Measurements from ENCODE around the gene PSMA4.
A peak's percentile ranks its signal among the peaks of the same experiment; 100 is the strongest.

PSMA4 gene

DNA sequence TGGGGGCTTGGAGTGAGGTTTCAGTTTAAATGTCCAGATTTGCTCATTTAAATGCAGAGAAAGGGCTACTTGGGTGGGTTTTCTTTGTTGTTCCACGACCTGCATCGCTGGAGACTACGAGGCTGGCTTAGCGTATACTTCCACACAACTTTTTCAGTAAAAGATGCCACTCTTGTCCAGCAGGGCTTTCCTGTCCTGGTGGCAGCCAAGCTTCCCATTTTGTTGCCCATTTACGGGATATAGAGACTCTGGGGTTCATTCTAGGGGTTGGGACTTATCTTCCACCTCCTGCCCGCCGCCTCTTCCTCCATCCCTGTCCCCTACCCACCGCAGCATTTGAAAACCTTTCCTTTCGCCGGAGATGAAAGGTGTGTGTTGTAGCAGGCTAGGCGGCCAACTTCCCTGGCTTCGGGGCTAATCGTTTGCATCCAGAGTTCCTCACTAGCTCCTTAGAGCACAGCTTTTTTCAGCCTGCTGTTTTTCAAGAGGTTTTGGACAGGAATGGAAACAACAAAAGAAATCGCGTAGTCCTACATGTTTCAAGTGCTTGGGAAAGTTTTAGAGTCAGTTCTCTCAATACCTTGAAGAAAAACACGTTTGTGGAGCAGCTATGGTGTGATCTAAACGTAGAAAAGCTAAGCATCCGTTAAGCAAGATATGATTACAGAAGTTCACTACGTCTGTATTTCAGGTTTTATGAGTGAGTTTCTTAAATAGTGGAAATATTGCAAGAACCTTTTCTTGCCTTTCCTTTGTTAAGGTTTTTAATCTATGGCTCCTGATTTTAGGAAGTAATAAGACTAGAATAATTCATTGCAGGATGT is 25.9 kb downstream of the PSMA4 start:
- TF ChIP-seq SPI1 (IDR thresholded peaks at IDR 0.05; ENCODE audit: low read depth, low read length) (no peak), POLR2AphosphoS5 (IDR thresholded peaks at IDR 0.05; ENCODE audit: low read depth, low read length) (no peak), TAF1 (IDR thresholded peaks at IDR 0.05; ENCODE audit: low read depth, low read length) (no peak), POLR2A (IDR thresholded peaks at IDR 0.05; ENCODE audit: low read depth, low read length) (no peak), PAX5 (IDR thresholded peaks at IDR 0.05; ENCODE audit: insufficient read depth, low read length, severe bottlenecking) (no peak), POU2F2 (IDR thresholded peaks at IDR 0.05; ENCODE audit: low read depth, low read length) (no peak)
- FAIRE-seq = no peak
- no peak for DNase-seq (ENCODE audit: insufficient read length, low spot score)

DNA sequence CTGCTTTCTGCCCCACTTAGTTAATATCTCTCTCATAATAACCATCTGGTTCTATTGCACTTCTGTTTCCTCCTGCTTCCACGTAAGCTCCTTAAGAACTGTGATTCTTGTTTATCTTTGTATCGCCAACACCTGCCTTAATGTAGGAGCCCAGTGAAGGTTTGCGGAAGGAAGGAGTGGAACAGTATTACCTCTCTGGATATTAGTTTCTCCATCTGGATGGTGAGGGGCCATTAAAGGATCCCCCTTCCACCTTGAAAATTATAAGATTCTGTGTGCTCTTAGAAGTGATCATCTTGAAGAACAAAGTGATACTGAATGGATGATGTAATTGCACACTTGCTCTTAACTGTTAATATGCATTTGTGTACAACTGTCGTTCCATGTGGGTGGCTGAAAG is 27.3 kb downstream of the PSMA4 start:
- TF ChIP-seq POLR2A (IDR thresholded peaks at IDR 0.05; ENCODE audit: low read depth, low read length) = no peak
- no peak for TF ChIP-seq POLR2AphosphoS5 (IDR thresholded peaks at IDR 0.05; ENCODE audit: low read depth, low read length)
- no peak for TF ChIP-seq TAF1 (IDR thresholded peaks at IDR 0.05; ENCODE audit: low read depth, low read length)
- TF ChIP-seq SPI1 (IDR thresholded peaks at IDR 0.05; ENCODE audit: low read depth, low read length) = no peak
- no peak for TF ChIP-seq PAX5 (IDR thresholded peaks at IDR 0.05; ENCODE audit: insufficient read depth, low read length, severe bottlenecking)
- no peak for TF ChIP-seq POU2F2 (IDR thresholded peaks at IDR 0.05; ENCODE audit: low read depth, low read length)
- FAIRE-seq (no peak), DNase-seq (ENCODE audit: insufficient read length, low spot score) (no peak)

DNA sequence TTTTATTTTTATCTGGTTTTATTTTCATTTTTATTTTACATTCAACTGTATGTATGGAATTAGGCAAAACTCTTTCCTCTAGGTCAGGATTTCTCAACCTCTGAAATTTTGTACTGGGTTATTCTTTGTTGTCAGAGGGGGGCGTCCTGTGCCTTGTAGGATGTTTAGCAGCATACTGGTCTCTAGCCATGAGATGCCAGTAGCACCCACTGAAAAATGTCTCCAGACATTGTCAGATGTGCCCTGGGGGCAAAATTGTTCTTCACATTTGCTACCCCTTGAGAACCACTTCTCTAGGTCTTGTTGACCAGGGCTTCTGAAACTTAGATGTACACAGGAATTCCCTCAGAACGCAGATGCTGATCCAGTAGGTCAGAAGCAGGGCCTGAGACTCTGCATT is 30.5 kb downstream of the PSMA4 start:
- DNase-seq (ENCODE audit: insufficient read length, low spot score) (no peak), FAIRE-seq (no peak)
- TF ChIP-seq POLR2AphosphoS5 (IDR thresholded peaks at IDR 0.05; ENCODE audit: low read depth, low read length) = no peak
- no peak for TF ChIP-seq SPI1 (IDR thresholded peaks at IDR 0.05; ENCODE audit: low read depth, low read length)
- TF ChIP-seq POLR2A (IDR thresholded peaks at IDR 0.05; ENCODE audit: low read depth, low read length) = no peak
- TF ChIP-seq POU2F2 (IDR thresholded peaks at IDR 0.05; ENCODE audit: low read depth, low read length) = no peak
- no peak for TF ChIP-seq TAF1 (IDR thresholded peaks at IDR 0.05; ENCODE audit: low read depth, low read length)
- no peak for TF ChIP-seq PAX5 (IDR thresholded peaks at IDR 0.05; ENCODE audit: insufficient read depth, low read length, severe bottlenecking)

DNA sequence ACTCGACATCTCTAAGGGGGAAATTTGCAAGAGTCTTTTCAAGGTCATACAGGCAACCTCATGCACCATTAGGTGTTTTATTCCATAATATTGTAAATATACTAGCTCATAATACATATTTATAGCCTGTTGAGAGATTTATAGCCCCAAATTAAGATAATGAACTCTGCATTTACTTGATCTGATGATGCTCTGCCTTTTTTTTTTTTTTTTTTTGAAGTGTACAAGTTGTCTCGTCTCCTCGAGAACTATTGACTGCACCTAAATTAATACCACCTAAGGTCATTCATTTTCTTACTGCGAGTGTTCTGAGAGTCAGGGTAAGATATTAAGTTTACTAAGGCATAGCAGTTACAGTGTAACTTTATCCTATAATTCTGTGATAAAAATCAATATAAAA is 31.1 kb downstream of the PSMA4 start:
- no peak for DNase-seq (ENCODE audit: insufficient read length, low spot score)
- no peak for TF ChIP-seq PAX5 (IDR thresholded peaks at IDR 0.05; ENCODE audit: insufficient read depth, low read length, severe bottlenecking)
- no peak for TF ChIP-seq POU2F2 (IDR thresholded peaks at IDR 0.05; ENCODE audit: low read depth, low read length)
- TF ChIP-seq TAF1 (IDR thresholded peaks at IDR 0.05; ENCODE audit: low read depth, low read length) = no peak
- no peak for TF ChIP-seq POLR2AphosphoS5 (IDR thresholded peaks at IDR 0.05; ENCODE audit: low read depth, low read length)
- TF ChIP-seq POLR2A (IDR thresholded peaks at IDR 0.05; ENCODE audit: low read depth, low read length) = no peak
- no peak for TF ChIP-seq SPI1 (IDR thresholded peaks at IDR 0.05; ENCODE audit: low read depth, low read length)
- no peak for FAIRE-seq

DNA sequence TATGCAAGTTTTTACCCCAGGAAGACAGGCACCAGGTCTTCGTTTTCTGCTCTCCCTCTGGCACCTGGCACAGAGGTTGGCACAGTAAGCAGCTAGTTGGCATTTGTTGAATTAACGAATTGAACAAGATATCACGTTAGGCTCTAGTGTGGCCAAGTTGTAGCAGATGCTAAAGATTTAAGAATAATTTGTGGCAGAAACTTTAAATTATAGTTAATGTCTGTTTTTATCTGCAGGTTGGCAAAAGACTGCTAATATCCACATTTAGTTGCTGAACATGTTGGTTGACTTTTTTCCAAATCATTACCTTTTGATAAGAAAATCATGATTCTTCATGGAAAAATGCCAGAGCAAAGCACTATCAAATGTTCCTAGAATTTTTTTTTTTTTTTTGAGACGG is 33.2 kb downstream of the PSMA4 start:
- no peak for DNase-seq (ENCODE audit: insufficient read length, low spot score)
- TF ChIP-seq POLR2AphosphoS5 (IDR thresholded peaks at IDR 0.05; ENCODE audit: low read depth, low read length) = no peak
- no peak for TF ChIP-seq POLR2A (IDR thresholded peaks at IDR 0.05; ENCODE audit: low read depth, low read length)
- TF ChIP-seq PAX5 (IDR thresholded peaks at IDR 0.05; ENCODE audit: insufficient read depth, low read length, severe bottlenecking) = no peak
- no peak for TF ChIP-seq POU2F2 (IDR thresholded peaks at IDR 0.05; ENCODE audit: low read depth, low read length)
- no peak for TF ChIP-seq TAF1 (IDR thresholded peaks at IDR 0.05; ENCODE audit: low read depth, low read length)
- no peak for TF ChIP-seq SPI1 (IDR thresholded peaks at IDR 0.05; ENCODE audit: low read depth, low read length)
- no peak for FAIRE-seq

DNA sequence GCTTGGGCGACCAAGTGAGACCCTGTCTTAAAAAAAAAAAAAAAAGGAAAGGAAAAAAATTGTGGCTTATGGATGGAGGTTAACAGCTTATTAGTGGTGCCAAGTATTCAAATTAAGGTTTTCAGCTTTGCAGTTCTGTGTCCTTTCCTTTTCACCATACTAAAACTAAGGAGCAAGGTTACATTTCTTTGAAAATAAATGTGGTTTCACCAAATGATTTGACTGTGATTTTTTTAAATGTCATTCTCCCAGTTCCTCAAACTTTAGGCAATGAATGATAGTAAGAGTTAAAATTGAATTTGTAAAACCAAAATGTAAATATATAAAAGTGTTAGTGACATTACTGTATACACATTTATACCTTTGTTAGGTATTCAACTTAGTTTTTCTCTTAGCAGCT is 34.7 kb downstream of the PSMA4 start:
- FAIRE-seq (no peak), DNase-seq (ENCODE audit: insufficient read length, low spot score) (no peak)
- TF ChIP-seq POLR2AphosphoS5 (IDR thresholded peaks at IDR 0.05; ENCODE audit: low read depth, low read length) = no peak
- TF ChIP-seq TAF1 (IDR thresholded peaks at IDR 0.05; ENCODE audit: low read depth, low read length) = no peak
- peak; percentile 68 for TF ChIP-seq SPI1 (IDR thresholded peaks at IDR 0.05; ENCODE audit: low read depth, low read length)
- no peak for TF ChIP-seq POU2F2 (IDR thresholded peaks at IDR 0.05; ENCODE audit: low read depth, low read length)
- no peak for TF ChIP-seq POLR2A (IDR thresholded peaks at IDR 0.05; ENCODE audit: low read depth, low read length)
- TF ChIP-seq PAX5 (IDR thresholded peaks at IDR 0.05; ENCODE audit: insufficient read depth, low read length, severe bottlenecking) = no peak

DNA sequence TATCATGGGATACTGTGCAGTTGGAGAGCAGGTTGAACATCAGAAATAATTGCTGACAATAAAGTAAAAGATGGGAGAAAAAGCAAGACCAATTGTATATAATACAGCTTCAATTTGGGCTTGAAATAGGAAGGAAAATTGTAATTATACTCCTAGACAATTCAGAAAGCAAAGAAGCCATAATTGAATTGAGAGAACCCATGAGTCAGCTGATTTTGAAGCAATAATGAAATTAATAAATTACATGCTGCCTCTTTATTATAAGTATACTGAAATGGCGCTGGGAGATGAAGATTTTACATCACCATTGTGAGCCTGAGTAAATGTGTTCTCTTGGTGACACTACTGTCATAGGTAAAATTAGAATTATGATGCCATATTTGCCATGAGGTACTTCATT is 57.3 kb downstream of the PSMA4 start:
- FAIRE-seq (no peak), DNase-seq (ENCODE audit: insufficient read length, low spot score) (no peak)
- TF ChIP-seq PAX5 (IDR thresholded peaks at IDR 0.05; ENCODE audit: insufficient read depth, low read length, severe bottlenecking) (no peak), POU2F2 (IDR thresholded peaks at IDR 0.05; ENCODE audit: low read depth, low read length) (no peak), SPI1 (IDR thresholded peaks at IDR 0.05; ENCODE audit: low read depth, low read length) (no peak), POLR2AphosphoS5 (IDR thresholded peaks at IDR 0.05; ENCODE audit: low read depth, low read length) (no peak), POLR2A (IDR thresholded peaks at IDR 0.05; ENCODE audit: low read depth, low read length) (no peak), TAF1 (IDR thresholded peaks at IDR 0.05; ENCODE audit: low read depth, low read length) (no peak)

DNA sequence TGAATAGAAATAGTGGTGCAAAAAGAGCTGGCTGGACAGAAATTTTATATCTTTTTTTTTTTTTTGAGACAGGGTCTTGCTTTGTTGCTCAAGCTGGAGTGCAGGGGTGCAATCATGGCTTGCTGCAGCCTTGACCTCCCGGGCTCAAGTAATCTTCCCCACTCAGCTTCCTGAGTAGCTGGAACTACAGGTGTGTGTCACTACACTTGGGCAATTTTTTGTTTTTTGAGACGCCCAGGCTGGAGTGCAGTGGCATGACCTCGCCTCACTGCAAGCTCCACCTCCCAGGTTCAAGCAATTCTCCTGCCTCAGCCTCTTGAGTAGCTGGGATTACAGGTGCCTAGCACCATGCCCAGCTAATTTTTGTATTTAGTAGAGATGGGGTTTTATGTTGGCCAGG is 58.1 kb downstream of the PSMA4 start:
- FAIRE-seq (no peak), DNase-seq (ENCODE audit: insufficient read length, low spot score) (no peak)
- TF ChIP-seq POLR2AphosphoS5 (IDR thresholded peaks at IDR 0.05; ENCODE audit: low read depth, low read length) (no peak), PAX5 (IDR thresholded peaks at IDR 0.05; ENCODE audit: insufficient read depth, low read length, severe bottlenecking) (no peak), SPI1 (IDR thresholded peaks at IDR 0.05; ENCODE audit: low read depth, low read length) (no peak), POLR2A (IDR thresholded peaks at IDR 0.05; ENCODE audit: low read depth, low read length) (no peak)

DNA sequence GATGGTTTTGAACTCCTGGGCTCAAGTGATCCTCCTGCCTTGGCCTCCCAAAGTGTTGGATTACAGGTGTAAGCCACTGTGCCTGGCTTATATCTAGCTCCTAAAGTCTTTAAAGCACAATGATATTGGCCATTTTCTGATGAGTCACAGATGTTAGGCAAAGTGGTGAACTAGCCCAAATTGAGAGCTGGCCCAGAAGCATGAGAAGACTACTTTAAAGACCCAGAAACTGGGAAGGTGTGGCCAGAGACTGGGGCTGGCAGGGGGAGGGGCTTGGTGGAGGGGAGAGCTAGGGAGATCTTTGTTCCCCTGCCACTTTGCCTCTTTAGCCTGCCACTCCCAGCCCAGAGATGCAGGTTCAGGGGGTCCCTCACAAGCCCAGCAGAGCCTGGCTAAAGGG is 58.9 kb downstream of the PSMA4 start:
- no peak for DNase-seq (ENCODE audit: insufficient read length, low spot score)
- TF ChIP-seq POLR2A (IDR thresholded peaks at IDR 0.05; ENCODE audit: low read depth, low read length) = no peak
- TF ChIP-seq TAF1 (IDR thresholded peaks at IDR 0.05; ENCODE audit: low read depth, low read length) = no peak
- TF ChIP-seq POU2F2 (IDR thresholded peaks at IDR 0.05; ENCODE audit: low read depth, low read length) = no peak
- no peak for TF ChIP-seq POLR2AphosphoS5 (IDR thresholded peaks at IDR 0.05; ENCODE audit: low read depth, low read length)
- no peak for TF ChIP-seq SPI1 (IDR thresholded peaks at IDR 0.05; ENCODE audit: low read depth, low read length)
- TF ChIP-seq PAX5 (IDR thresholded peaks at IDR 0.05; ENCODE audit: insufficient read depth, low read length, severe bottlenecking) = no peak

More for the DNA sequence above, 58.9 kb downstream of the PSMA4 start:
- no peak for FAIRE-seq

Measured in GM12891 (cell line).